Osteocyte (in vitro differentiated cells): ENCODE data around the gene SPAG9. TPM values are rescaled to one million over a fixed set of nuclear protein-coding genes. Genes with fewer than 3 reads are reported as not detected.

Source experiments
- DNase-seq: peaks from one replicate; pipeline ENCODE4 v3.0.0; 2021; ENCODE audit warnings: mixed read lengths; ENCODE audit not compliant: unreplicated experiment; ENCODE audit errors: extremely low spot score
- H3K27ac Mint-ChIP-seq: one replicate; pipeline ENCODE4 v1.8.0; 2021; ENCODE audit warnings: mild to moderate bottlenecking, mixed read lengths; ENCODE audit not compliant: unreplicated experiment
- H3K27me3 Mint-ChIP-seq: one replicate; pipeline ENCODE4 v1.8.0; 2021; ENCODE audit warnings: mixed read lengths; ENCODE audit not compliant: unreplicated experiment
- H3K36me3 Mint-ChIP-seq: one replicate; pipeline ENCODE4 v1.8.0; 2021; ENCODE audit warnings: mixed read lengths; ENCODE audit not compliant: unreplicated experiment
- H3K4me1 Mint-ChIP-seq: one replicate; pipeline ENCODE4 v1.8.0; 2021; ENCODE audit warnings: mixed read lengths; ENCODE audit not compliant: unreplicated experiment
- H3K4me3 Mint-ChIP-seq: one replicate; pipeline ENCODE4 v1.8.0; 2021; ENCODE audit warnings: mild to moderate bottlenecking, moderate library complexity, mixed read lengths; ENCODE audit not compliant: unreplicated experiment
- H3K9me3 Mint-ChIP-seq: one replicate; pipeline ENCODE4 v1.8.0; 2021; ENCODE audit warnings: mixed read lengths; ENCODE audit not compliant: unreplicated experiment
- total RNA-seq: library from RNA; stranded (reverse); gene quantifications from 2 replicates; pipeline ENCODE4 v1.2.1, GENCODE V29; 2021
- TF ChIP-seq, protein P1 (sequence below): fragments of 200-600 bp; sonication (generic); IDR thresholded peaks from 2 replicates; pipeline ENCODE4 v1.5.0; 2021; ENCODE audit warnings: antibody characterized with exemption, mild to moderate bottlenecking, moderate library complexity

The SPAG9 gene
- total RNA-seq, 1 donor from 2014 or later = 100 TPM

DNA sequence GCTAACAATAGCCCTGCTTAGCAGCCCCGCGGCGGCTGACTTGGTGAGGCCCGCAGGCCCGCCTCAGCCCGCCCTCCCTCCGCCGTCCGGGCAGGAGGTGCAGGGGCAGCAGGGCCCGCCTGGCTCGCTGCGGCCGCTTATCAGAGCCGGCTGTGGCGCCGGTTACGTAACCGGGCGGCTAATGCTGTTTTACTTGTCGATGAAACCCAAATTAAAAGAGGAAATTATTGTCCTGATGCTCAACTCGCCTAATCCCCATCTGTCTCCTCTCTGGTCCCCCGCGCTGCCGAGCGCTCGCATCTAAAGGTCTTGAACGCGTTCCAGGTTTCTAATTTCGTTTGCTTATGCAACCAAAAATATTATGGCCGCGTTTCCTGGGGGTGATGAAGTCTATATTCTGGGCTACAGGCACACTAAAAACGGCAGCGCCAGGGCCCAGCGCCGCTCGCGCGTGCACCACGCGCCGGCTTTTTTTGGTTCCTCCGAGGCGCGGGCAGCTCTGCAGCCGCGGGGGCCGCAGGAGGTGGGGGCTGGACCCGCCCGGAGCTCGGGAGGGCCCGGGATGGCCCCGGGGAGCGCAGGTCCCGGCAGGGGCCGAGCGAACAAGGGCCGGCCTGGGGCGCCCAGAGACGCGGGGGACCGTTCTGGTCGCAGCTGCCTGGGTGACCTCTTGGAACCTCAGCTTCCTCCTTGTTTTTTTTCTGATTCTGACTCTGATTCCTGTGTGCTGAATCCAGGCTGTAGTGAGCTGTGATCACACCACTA, 189.3 kb downstream of the SPAG9 start:
- Mint-ChIP-seq H3K4me3 (peak overlapping the region; percentile 77), H3K4me1 (peaks cover 23% of the 10 kb centered on the region), H3K36me3 (no peaks in the 10 kb centered on the region), H3K9me3 (no peaks in the 10 kb centered on the region), H3K27me3 (peaks cover 2% of the 10 kb centered on the region), H3K27ac (peak overlapping the region; percentile 96)
- no peak for DNase-seq
- TF ChIP-seq, protein P1, sequence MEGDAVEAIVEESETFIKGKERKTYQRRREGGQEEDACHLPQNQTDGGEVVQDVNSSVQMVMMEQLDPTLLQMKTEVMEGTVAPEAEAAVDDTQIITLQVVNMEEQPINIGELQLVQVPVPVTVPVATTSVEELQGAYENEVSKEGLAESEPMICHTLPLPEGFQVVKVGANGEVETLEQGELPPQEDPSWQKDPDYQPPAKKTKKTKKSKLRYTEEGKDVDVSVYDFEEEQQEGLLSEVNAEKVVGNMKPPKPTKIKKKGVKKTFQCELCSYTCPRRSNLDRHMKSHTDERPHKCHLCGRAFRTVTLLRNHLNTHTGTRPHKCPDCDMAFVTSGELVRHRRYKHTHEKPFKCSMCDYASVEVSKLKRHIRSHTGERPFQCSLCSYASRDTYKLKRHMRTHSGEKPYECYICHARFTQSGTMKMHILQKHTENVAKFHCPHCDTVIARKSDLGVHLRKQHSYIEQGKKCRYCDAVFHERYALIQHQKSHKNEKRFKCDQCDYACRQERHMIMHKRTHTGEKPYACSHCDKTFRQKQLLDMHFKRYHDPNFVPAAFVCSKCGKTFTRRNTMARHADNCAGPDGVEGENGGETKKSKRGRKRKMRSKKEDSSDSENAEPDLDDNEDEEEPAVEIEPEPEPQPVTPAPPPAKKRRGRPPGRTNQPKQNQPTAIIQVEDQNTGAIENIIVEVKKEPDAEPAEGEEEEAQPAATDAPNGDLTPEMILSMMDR = no peak

DNA sequence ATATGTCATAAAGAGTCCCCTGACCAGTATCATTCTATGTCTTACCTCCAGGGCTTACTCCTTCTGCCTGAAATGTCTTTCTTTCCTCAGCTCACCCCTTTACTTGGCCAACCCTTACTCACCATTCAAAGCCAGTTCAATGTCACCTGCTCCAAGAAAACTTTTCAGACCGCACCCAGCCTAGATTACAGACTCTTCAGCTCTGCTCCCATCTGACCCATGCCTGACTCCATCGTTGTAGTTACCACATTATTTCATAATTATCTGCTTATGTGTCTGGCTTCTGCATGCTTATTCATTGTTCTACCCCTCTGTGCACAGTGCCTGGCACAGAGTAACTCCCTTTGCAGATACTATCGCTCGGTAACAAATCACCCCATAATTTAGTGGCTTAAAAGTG, 192.0 kb downstream of the SPAG9 start:
- H3K4me3 Mint-ChIP-seq = no peak overlapping the region
- DNase-seq = no peak
- peaks cover 21% of the 10 kb centered on the region for H3K4me1 Mint-ChIP-seq
- no peaks in the 10 kb centered on the region for H3K9me3 Mint-ChIP-seq
- peaks cover 2% of the 10 kb centered on the region for H3K27me3 Mint-ChIP-seq
- TF ChIP-seq, protein P1 = no peak
- H3K27ac Mint-ChIP-seq = no peak overlapping the region
- no peaks in the 10 kb centered on the region for H3K36me3 Mint-ChIP-seq

DNA sequence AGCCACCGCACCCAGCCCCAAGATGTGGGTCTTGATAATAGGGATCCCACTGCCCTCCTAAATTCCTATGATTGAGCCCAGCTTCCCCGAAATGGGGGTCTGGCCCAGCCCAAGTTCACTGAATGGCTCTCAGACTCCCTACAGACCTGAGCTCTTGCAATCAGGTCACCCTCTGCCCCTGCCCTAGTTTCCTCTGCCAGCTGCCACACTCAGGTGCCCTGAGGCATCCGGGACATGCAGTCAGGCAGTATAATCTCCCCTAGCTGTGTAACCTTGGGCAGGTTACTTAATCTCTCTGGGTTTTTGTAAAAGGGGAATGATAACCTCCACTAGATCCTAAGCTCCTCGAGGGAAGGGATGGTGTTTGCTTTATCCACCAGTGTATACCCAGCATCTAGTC, 193.4 kb downstream of the SPAG9 start:
- TF ChIP-seq, protein P1 = no peak
- no peak for DNase-seq
- Mint-ChIP-seq H3K9me3 (no peaks in the 10 kb centered on the region), H3K27ac (no peak overlapping the region), H3K4me1 (peaks cover 12% of the 10 kb centered on the region), H3K27me3 (peaks cover 2% of the 10 kb centered on the region), H3K36me3 (no peaks in the 10 kb centered on the region), H3K4me3 (no peak overlapping the region)

DNA sequence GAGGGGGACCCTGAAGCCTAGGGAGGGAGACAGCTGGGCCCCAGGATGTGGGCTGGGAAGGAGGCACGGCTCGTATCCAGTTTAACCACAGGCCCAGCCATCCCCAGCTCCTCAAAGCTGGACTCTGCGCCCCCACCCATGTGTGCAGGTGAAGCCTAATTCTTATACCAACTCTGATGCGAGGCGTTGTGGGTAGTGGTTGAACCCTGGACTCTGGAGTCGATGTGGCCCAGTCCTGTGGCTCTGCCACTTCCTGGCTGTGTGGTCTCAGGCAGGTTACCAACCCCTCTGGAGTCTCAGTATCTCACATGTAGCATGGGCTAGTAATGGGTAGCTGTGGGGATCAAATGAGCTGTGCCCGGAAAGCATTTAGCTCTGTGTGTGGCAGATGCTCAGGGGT, 194.1 kb downstream of the SPAG9 start:
- Mint-ChIP-seq H3K9me3 (no peaks in the 10 kb centered on the region), H3K4me1 (peaks cover 9% of the 10 kb centered on the region), H3K36me3 (no peaks in the 10 kb centered on the region), H3K4me3 (no peak overlapping the region), H3K27me3 (peaks cover 2% of the 10 kb centered on the region), H3K27ac (no peak overlapping the region)
- no peak for DNase-seq
- TF ChIP-seq, protein P1 = no peak

DNA sequence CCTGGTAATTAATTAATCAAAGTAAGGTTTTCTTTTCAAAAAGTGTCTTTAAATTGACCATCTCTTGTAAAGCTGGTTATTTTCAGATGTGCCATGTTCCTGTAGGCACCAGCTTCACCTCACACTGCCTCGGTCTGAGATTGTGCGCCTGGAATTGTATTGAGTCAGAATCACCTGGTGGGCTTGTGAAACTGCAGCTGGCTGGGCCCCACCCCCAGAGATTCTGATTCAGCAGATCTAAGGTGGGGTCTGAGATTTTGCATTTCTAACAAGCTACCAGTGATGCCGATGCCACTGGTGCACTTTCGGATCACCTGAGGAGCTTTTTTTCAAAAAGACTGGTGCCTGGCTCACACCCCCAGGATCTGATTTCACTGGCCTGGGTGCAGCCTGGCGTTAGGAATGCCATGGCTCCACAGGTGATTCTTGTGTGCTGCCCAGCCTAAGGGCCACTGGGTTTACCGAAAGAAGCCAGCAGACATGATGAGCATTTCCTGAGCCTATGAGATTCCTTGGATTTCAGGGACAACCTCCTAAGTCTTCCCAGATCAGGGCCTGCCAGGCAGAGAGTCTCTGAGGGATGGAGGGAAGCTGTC, 195.3 kb downstream of the SPAG9 start:
- no peaks in the 10 kb centered on the region for H3K36me3 Mint-ChIP-seq
- no peak overlapping the region for H3K27ac Mint-ChIP-seq
- peaks cover 4% of the 10 kb centered on the region for H3K4me1 Mint-ChIP-seq
- no peak for DNase-seq
- no peaks in the 10 kb centered on the region for H3K9me3 Mint-ChIP-seq
- TF ChIP-seq, protein P1 = no peak
- H3K27me3 Mint-ChIP-seq = peaks cover 2% of the 10 kb centered on the region
- H3K4me3 Mint-ChIP-seq = no peak overlapping the region
